Spleen (tissue), 7 donors: ENCODE results near the gene SIGLEC9.

Source experiments
- POLR2A ChIP-seq, 3 donors: fragments of 450-650 bp; IDR thresholded peaks; one replicate each; pipeline ENCODE4 v1.5.1; 2017; ENCODE audit warnings: antibody characterized with exemption in 3 of 3, mild to moderate bottlenecking in 1 of 3
- TF ChIP-seq, protein P1 (sequence below), 11 experiments: fragments of 200-600 bp in 7 of 11; fragments of 450-650 bp in 4 of 11; sonication (generic) in 4 of 11; IDR thresholded peaks in 8 of 11; conservative IDR thresholded peaks in 3 of 11; 1 replicate in 7 of 11; 2 replicates in 4 of 11; pipeline versions ENCODE4 v1.4.0 to v1.8.0; 2016 to 2021; ENCODE audit warnings: antibody characterized with exemption in 11 of 11, inconsistent platforms in 4 of 11, mild to moderate bottlenecking in 1 of 11
- donor health status: DM: no; HTN: no; CAD: no; lungs with moderate emphysema.
- donor health status: DM: no; HTN: no; CAD: no.
- donor health status: DM: no; HTN: no; CAD: no.

DNA sequence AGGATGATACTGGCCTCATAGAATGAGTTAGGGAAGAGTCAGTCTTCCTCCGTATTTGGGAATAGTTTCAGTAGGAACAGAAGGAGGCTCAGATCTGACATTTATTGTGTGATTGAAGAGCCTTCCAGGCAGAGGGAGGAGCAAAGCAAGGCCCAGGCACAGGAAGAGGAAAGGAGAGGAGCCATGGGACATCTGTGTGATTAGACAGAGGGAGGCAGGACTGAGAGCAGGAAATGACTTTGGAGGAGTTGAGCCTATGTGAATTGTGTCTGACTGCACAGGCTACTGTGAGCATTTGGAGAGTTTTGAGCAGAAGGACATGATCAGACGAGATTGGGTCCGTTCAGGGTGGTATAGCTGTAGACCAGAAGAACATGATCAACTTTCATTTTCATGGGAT is 25.9 kb downstream of the SIGLEC9 start:
- TF ChIP-seq, protein P1, sequence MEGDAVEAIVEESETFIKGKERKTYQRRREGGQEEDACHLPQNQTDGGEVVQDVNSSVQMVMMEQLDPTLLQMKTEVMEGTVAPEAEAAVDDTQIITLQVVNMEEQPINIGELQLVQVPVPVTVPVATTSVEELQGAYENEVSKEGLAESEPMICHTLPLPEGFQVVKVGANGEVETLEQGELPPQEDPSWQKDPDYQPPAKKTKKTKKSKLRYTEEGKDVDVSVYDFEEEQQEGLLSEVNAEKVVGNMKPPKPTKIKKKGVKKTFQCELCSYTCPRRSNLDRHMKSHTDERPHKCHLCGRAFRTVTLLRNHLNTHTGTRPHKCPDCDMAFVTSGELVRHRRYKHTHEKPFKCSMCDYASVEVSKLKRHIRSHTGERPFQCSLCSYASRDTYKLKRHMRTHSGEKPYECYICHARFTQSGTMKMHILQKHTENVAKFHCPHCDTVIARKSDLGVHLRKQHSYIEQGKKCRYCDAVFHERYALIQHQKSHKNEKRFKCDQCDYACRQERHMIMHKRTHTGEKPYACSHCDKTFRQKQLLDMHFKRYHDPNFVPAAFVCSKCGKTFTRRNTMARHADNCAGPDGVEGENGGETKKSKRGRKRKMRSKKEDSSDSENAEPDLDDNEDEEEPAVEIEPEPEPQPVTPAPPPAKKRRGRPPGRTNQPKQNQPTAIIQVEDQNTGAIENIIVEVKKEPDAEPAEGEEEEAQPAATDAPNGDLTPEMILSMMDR (IDR thresholded peaks at IDR 0.05 in 8 of 11, conservative IDR thresholded peaks at IDR 0.05 in 3 of 11) = no peak
- TF ChIP-seq POLR2A (IDR thresholded peaks at IDR 0.05) = no peak
